GM12878 (cell line): ENCODE results near the gene BBS1. TPM values are rescaled to one million over a fixed set of nuclear protein-coding genes. Genes with fewer than 3 reads are reported as not detected.

Source experiments
- ATAC-seq: fragments of 200-7000 bp; cut with Tn5 transposase; 3 replicates; pipeline ENCODE4 v1.9.1; 2020; ENCODE audit warnings: mild to moderate bottlenecking, moderate library complexity
- BruUV-seq: library from RNA; stranded (reverse); fragments of 400-500 nt; replicated peaks from 2 replicates; lab custom pipeline; 2021; lab: Mats Ljungman, UMichigan
- CTCF ChIA-PET: fragments of 300-600 bp; sonication (Branson Sonifier 250); formaldehyde crosslinking; extraction: SDS; loops from one replicate; lab custom pipeline; 2021; ENCODE audit warnings: inconsistent platforms; lab: Yijun Ruan, JAX
- POLR2A ChIA-PET: fragments of 350-600 bp; formaldehyde crosslinking; extraction: SDS; loops from one replicate; lab custom pipeline; 2021; ENCODE audit warnings: inconsistent platforms; lab: Charles Lee
- RAD21 ChIA-PET: fragments of 300-600 bp; sonication (Branson Sonifier 250); formaldehyde crosslinking; loops from one replicate; lab custom pipeline; 2023; ENCODE audit warnings: antibody characterized with exemption; ENCODE audit not compliant: unreplicated experiment; lab: Charles Lee
- SMC1A ChIA-PET: fragments of 300-600 bp; sonication (Branson Sonifier 250); formaldehyde crosslinking; loops from one replicate; lab custom pipeline; 2023; ENCODE audit not compliant: unreplicated experiment, uncharacterized antibody; lab: Charles Lee
- DNase-seq: peaks from one replicate; pipeline ENCODE4 v3.0.0-alpha.2; 2011; ENCODE audit warnings: low read depth, low spot score
- FAIRE-seq: peaks from 3 replicates; lab custom pipeline; 2011; peaks lifted over from hg19 to GRCh38; lab: Jason Lieb, UNC
- H2AFZ ChIP-seq: 2 replicates; pipeline ENCODE4 v1.6.0; 2011; ENCODE audit warnings: low read depth, low read length, control low read depth; ENCODE audit not compliant: control insufficient read depth
- H3K27ac ChIP-seq: 2 replicates; pipeline ENCODE4 v1.5.1; 2011; ENCODE audit warnings: control low read depth; ENCODE audit not compliant: control insufficient read depth, insufficient read depth
- H3K27me3 ChIP-seq, 2 experiments: replicated peaks in 1 of 2; 2 replicates each; pipeline versions ENCODE4 v1.6.0 to v1.6.1; 2011; ENCODE audit warnings: low read length in 1 of 2; ENCODE audit not compliant: control insufficient read depth in 2 of 2, insufficient read depth in 2 of 2
- H3K36me3 ChIP-seq, 2 experiments: 2 replicates each; pipeline ENCODE4 v1.5.1; 2011; ENCODE audit warnings: low read length in 1 of 2; ENCODE audit not compliant: control insufficient read depth in 2 of 2, insufficient read depth in 2 of 2
- H3K4me1 ChIP-seq: 2 replicates; pipeline ENCODE4 v1.6.1; 2011; ENCODE audit warnings: mild to moderate bottlenecking, low read length, moderate library complexity, mixed read lengths; ENCODE audit not compliant: control insufficient read depth, insufficient read depth
- H3K4me2 ChIP-seq: 2 replicates; pipeline ENCODE4 v1.6.0; 2011; ENCODE audit warnings: control low read depth; ENCODE audit not compliant: control insufficient read depth, insufficient read depth
- H3K4me3 ChIP-seq: fragments of 200-600 bp; sonication (generic); 2 replicates; pipeline ENCODE4 v1.5.1; 2016
- H3K79me2 ChIP-seq: 2 replicates; pipeline ENCODE4 v1.6.0; 2011; ENCODE audit warnings: low read length; ENCODE audit not compliant: control insufficient read depth, insufficient read depth
- H3K9ac ChIP-seq: 2 replicates; pipeline ENCODE4 v1.8.0; 2011; ENCODE audit warnings: low read length, control low read depth, mixed read lengths; ENCODE audit not compliant: control insufficient read depth, insufficient read depth
- H3K9me3 ChIP-seq: replicated peaks from 3 replicates; pipeline ENCODE4 v1.5.1; 2011; ENCODE audit warnings: mild to moderate bottlenecking, low read length; ENCODE audit not compliant: control insufficient read depth, insufficient read depth
- H4K20me1 ChIP-seq: 2 replicates; pipeline ENCODE4 v1.6.0; 2011; ENCODE audit not compliant: control insufficient read depth, insufficient read depth
- CBX3 ChIP-seq: fragments of 200-600 bp; sonication (generic); IDR thresholded peaks from 2 replicates; pipeline ENCODE4 v1.6.1; 2016; ENCODE audit warnings: low read depth, borderline replicate concordance
- CREB1 ChIP-seq: IDR thresholded peaks from 2 replicates; pipeline ENCODE4 v1.6.1; 2012; ENCODE audit warnings: low read depth, mild to moderate bottlenecking, inconsistent platforms
- EP300 ChIP-seq, 2 experiments: fragments of 150-350 bp in 1 of 2; IDR thresholded peaks; 2 replicates each; pipeline ENCODE4 v1.6.1; 2011 to 2012; ENCODE audit warnings: low read depth in 2 of 2, low read length in 2 of 2, borderline replicate concordance in 1 of 2, improper control_type of control experiment in 1 of 2, inconsistent platforms in 1 of 2; ENCODE audit not compliant: control insufficient read depth in 1 of 2
- FOXK2 ChIP-seq: fragments of 450-650 bp; IDR thresholded peaks from 2 replicates; pipeline ENCODE4 v1.6.1; 2017; ENCODE audit warnings: mild to moderate bottlenecking, moderate library complexity
- GATAD2B ChIP-seq: fragments of 450-650 bp; conservative IDR thresholded peaks from 2 replicates; pipeline ENCODE4 v1.6.1; 2017; ENCODE audit warnings: low read depth, mild to moderate bottlenecking, moderate library complexity
- KLF5 ChIP-seq: fragments of 450-650 bp; IDR thresholded peaks from 2 replicates; pipeline ENCODE4 v1.6.1; 2014; ENCODE audit warnings: mild to moderate bottlenecking; ENCODE audit not compliant: partially characterized antibody
- MXI1 ChIP-seq: fragments of 150-350 bp; IDR thresholded peaks from 2 replicates; pipeline ENCODE4 v1.6.1; 2011; ENCODE audit warnings: low read depth, mild to moderate bottlenecking, inconsistent platforms, low read length, improper control_type of control experiment
- PAX5 ChIP-seq: IDR thresholded peaks from 2 replicates; pipeline ENCODE4 v1.6.1; 2011; ENCODE audit warnings: low read depth, low read length, borderline replicate concordance
- POLR2A ChIP-seq: IDR thresholded peaks from 2 replicates; pipeline ENCODE4 v1.6.1; 2011; ENCODE audit warnings: low read depth, mild to moderate bottlenecking, low read length
- POLR2AphosphoS5 ChIP-seq: IDR thresholded peaks from 2 replicates; pipeline ENCODE4 v1.6.1; 2011; ENCODE audit warnings: mild to moderate bottlenecking, low read length, inconsistent platforms
- SMC3 ChIP-seq: IDR thresholded peaks from 2 replicates; pipeline ENCODE4 v1.6.1; 2011; ENCODE audit warnings: low read length, improper control_type of control experiment, borderline replicate concordance
- TCF3 ChIP-seq: IDR thresholded peaks from 2 replicates; pipeline ENCODE4 v1.6.1; 2012; ENCODE audit warnings: low read depth, mild to moderate bottlenecking, low read length, borderline replicate concordance; ENCODE audit not compliant: insufficient read depth
- ZNF687 ChIP-seq: fragments of 450-650 bp; IDR thresholded peaks from 2 replicates; pipeline ENCODE4 v1.6.1; 2017; ENCODE audit warnings: mild to moderate bottlenecking, moderate library complexity
- WGBS: methylation state at CpG from one replicate; pipeline ENCODE4 v1.1.6; 2016; ENCODE audit warnings: low lambda C conversion rate; ENCODE audit not compliant: insufficient replicate concordance, insufficient coverage; ENCODE audit errors: missing lambda C conversion rate; 5-methylcytosine and 5-hydroxymethylcytosine counted together
- in situ Hi-C: fragments of 300-500 bp; cut with MboI; formaldehyde crosslinking; loops from 9 replicates; pipeline ENCODE4 v1.14.3; 2018; ENCODE audit warnings: mixed read lengths
- intact Hi-C: fragments of 100-400 bp; cut with micrococcal nuclease; formaldehyde crosslinking; loops from one replicate; pipeline ENCODE4 v1.14.2; 2022; ENCODE audit not compliant: unreplicated experiment
- polyA plus RNA-seq, 11 experiments: library from polyadenylated mRNA; depleted of rRNA in 4 of 11; unstranded in 6 of 11; stranded (reverse) in 5 of 11; fragments of >200 nt; fragmentation: Nextera tagmentation in 4 of 11; fragmentation: Illumina TruSeq in 1 of 11; extraction: Ambion mirVana in 4 of 11; extraction: Trizol in 1 of 11; gene quantifications; 1 replicate in 1 of 11; 2 replicates in 10 of 11; pipeline versions ENCODE4 v1.2.1 to v1.2.3, GENCODE V29; 2011 to 2016; ENCODE audit warnings: inconsistent platforms in 2 of 11, missing spikeins in 2 of 11, low read depth in 1 of 11
- total RNA-seq, 4 experiments: library from RNA; depleted of rRNA in 3 of 4; stranded (reverse); fragments of >200 nt in 3 of 4; fragmentation: Illumina TruSeq in 1 of 4; extraction: Trizol in 1 of 4; gene quantifications; 2 replicates each; pipeline versions ENCODE4 v1.2.1 to v1.2.3, GENCODE V29; 2013 to 2021
- TF ChIP-seq, protein P1 (sequence below): IDR thresholded peaks from 2 replicates; pipeline ENCODE4 v1.6.1; 2012; ENCODE audit warnings: low read length, inconsistent platforms
- TF ChIP-seq, protein P2 (sequence below): fragments of 450-650 bp; IDR thresholded peaks from 2 replicates; pipeline ENCODE4 v1.6.1; 2018; ENCODE audit warnings: mild to moderate bottlenecking, low read depth, moderate library complexity; ENCODE audit not compliant: partially characterized antibody
- TF ChIP-seq, protein P3 (sequence below): fragments of 450-650 bp; IDR thresholded peaks from 2 replicates; pipeline ENCODE4 v1.6.1; 2016; ENCODE audit warnings: mild to moderate bottlenecking

BBS1 gene
- total and polyA plus RNA-seq, 10 of the 15 experiments (the other 5 are each of a cell fraction or from before 2014, with no cell fraction given): 2.5 to 14.7 (median 8.7) TPM

- Histone ChIP-seq H2AFZ (no peak overlapping the region), H3K36me3 (peaks cover 7 to 25% of the 10 kb centered on the region in 2 experiments; a peak in 3 of 4 replicates), H3K27ac (no peak overlapping the region), H3K9ac (no peak overlapping the region), H3K4me3 (no peak overlapping the region), H3K27me3 (no peaks in the 10 kb centered on the region), H3K4me2 (no peak overlapping the region), H3K4me1 (no peaks in the 10 kb centered on the region), H3K9me3 (no peaks in the 10 kb centered on the region), H4K20me1 (no peaks in the 10 kb centered on the region), H3K79me2 (no peaks in the 10 kb centered on the region)
- intact Hi-C loops (no loop called here), in situ Hi-C loops (no loop called here)
- ChIA-PET CTCF (no interaction called here), POLR2A (no interaction called here), SMC1A (no interaction called here), RAD21 (no interaction called here)
- WGBS: 78% methylated on average over 13 of the region's 14 CpGs
- ATAC-seq (no peak), FAIRE-seq (no peak), DNase-seq (no peak)
- no TSS peak for BruUV-seq
- no peak for TF ChIP-seq FOXK2
- no peak for TF ChIP-seq EP300 (IDR thresholded peaks at IDR 0.05; ENCODE audit: borderline replicate concordance in 1 of 2, control insufficient read depth in 1 of 2, low read depth in 2 of 2, low read length in 2 of 2)
- TF ChIP-seq, protein P1, sequence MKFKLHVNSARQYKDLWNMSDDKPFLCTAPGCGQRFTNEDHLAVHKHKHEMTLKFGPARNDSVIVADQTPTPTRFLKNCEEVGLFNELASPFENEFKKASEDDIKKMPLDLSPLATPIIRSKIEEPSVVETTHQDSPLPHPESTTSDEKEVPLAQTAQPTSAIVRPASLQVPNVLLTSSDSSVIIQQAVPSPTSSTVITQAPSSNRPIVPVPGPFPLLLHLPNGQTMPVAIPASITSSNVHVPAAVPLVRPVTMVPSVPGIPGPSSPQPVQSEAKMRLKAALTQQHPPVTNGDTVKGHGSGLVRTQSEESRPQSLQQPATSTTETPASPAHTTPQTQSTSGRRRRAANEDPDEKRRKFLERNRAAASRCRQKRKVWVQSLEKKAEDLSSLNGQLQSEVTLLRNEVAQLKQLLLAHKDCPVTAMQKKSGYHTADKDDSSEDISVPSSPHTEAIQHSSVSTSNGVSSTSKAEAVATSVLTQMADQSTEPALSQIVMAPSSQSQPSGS: no peak
- TF ChIP-seq TCF3: no peak
- TF ChIP-seq ZNF687: no peak
- TF ChIP-seq POLR2AphosphoS5: no peak
- TF ChIP-seq KLF5: no peak
- TF ChIP-seq CBX3: no peak
- TF ChIP-seq, protein P2, sequence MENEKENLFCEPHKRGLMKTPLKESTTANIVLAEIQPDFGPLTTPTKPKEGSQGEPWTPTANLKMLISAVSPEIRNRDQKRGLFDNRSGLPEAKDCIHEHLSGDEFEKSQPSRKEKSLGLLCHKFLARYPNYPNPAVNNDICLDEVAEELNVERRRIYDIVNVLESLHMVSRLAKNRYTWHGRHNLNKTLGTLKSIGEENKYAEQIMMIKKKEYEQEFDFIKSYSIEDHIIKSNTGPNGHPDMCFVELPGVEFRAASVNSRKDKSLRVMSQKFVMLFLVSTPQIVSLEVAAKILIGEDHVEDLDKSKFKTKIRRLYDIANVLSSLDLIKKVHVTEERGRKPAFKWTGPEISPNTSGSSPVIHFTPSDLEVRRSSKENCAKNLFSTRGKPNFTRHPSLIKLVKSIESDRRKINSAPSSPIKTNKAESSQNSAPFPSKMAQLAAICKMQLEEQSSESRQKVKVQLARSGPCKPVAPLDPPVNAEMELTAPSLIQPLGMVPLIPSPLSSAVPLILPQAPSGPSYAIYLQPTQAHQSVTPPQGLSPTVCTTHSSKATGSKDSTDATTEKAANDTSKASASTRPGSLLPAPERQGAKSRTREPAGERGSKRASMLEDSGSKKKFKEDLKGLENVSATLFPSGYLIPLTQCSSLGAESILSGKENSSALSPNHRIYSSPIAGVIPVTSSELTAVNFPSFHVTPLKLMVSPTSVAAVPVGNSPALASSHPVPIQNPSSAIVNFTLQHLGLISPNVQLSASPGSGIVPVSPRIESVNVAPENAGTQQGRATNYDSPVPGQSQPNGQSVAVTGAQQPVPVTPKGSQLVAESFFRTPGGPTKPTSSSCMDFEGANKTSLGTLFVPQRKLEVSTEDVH: no peak
- no peak for TF ChIP-seq MXI1
- TF ChIP-seq CREB1: no peak
- TF ChIP-seq, protein P3, sequence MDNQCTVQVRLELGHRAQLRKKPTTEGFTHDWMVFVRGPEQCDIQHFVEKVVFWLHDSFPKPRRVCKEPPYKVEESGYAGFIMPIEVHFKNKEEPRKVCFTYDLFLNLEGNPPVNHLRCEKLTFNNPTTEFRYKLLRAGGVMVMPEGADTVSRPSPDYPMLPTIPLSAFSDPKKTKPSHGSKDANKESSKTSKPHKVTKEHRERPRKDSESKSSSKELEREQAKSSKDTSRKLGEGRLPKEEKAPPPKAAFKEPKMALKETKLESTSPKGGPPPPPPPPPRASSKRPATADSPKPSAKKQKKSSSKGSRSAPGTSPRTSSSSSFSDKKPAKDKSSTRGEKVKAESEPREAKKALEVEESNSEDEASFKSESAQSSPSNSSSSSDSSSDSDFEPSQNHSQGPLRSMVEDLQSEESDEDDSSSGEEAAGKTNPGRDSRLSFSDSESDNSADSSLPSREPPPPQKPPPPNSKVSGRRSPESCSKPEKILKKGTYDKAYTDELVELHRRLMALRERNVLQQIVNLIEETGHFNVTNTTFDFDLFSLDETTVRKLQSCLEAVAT: no peak
- no peak for TF ChIP-seq POLR2A
- no peak for TF ChIP-seq GATAD2B
- TF ChIP-seq PAX5: no peak
- no peak for TF ChIP-seq SMC3
Observed at GRCh38 chr11:66494935-66495334, 15.5 kb upstream of the BBS1 start.
